ENCODE data around the gene DENND1A.

Gene DENND1A

DNA sequence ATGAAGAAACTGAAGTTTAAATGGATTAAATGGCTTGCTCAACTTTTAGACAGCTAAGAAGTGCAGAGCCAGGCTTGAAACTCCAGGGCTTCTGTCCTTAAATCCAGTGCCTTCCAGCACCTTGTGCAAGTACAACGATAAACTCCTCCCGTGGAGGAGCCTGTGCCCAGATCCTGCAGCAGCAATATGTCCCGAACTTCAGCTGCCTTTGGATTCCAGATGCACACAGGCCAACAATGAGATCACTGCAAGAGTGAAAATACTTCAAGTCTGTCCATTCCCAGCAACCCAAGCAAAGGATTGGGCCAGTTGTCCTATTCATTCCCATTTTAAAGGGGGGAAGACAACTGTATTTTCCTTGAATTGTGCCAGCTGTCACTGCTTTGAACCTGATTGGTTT lies 374.3 kb downstream of the DENND1A start:
- no peak for DNase-seq

GRCh38 chr9:123552530-123552929 lies 377.4 kb downstream of the DENND1A start:
- DNase-seq, result no peak

- no peak for DNase-seq
Observed at GRCh38 chr9:123551734-123552133, 378.2 kb downstream of the DENND1A start.

GRCh38 chr9:123550797-123551196 lies 379.1 kb downstream of the DENND1A start:
- DNase-seq, result no peak

GRCh38 chr9:123550012-123550411 lies 379.9 kb downstream of the DENND1A start:
- no peak for DNase-seq

DNA sequence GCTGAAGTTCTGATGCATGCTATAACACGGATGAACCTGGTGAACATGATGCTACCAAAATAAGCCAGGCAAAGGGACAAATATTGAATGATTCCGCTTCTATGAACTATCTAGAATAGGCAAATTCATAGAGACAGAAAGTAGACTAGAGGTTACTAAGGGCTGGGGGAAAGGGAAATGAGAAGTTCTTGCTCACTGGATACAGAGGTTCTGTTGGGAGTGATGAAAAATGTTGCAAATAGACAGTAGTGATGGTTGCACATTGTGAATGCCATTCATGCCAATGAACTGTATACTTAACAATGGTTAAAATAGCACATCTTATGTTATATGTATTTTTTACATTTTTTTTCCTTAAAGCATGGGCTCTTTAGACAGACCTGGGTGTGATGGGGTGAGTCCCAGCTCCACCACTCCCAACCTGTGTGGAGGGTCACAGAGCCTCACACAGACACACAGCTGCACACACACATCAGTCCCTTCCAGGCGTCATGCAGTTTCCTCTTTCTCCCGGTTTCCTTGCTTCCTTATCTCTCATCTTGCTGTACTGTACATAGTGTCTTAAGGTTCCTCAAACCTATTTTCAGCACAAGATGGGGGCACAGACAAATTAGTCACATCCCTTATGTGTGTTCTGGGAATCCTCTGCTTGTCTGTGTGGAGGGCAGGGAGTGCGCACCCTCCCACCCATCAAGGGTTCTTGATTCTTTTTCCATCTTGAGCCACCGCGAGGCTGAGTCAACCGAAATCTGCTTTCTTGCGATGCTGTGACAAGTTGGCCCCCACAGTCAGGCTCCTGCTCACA lies 381.0 kb downstream of the DENND1A start:
- peak in 1 of 2 donors; percentile 97 for DNase-seq

DNA sequence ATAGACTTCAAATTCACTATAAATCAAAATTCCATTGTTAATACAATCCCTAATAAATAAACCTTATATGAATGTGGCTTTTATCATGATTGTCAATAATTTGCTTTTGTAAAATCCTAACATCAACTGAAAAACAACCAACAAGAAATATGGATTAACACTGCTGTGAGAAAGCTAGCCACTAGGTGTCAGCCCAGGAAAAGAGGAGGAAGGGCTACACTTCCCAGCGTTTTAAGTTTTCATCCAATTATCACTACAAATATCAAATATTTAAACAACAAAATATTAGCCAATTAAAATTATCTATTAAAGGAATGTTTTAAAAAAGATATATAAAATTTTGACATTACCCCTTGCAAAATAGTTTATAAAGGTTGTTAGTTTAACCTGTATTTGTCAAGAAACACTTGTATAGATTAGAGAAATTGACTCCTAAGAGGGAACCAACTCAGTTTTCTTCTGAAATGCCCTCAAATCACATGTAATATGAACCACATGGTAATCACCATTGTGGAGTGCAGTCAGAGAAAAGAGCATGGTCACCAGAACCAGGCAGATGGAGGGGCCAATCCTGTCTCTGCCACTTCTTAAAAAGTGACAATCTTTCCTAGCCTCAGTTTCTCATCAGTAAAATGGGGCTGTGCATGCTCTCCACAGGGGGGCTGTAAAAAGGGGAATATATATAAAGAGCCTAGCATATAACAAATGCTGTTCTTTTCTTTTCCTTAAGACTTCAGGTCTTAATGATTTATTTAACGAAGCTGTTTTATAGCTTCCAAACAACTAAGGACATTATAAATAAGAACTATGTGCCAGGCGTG lies 385.7 kb downstream of the DENND1A start:
- DNase-seq, result peak in 1 of 2 donors; percentile 41

GRCh38 chr9:123543492-123543891 lies 386.4 kb downstream of the DENND1A start:
- DNase-seq, result no peak

- no peak for DNase-seq
Observed at GRCh38 chr9:123542435-123543225, 387.3 kb downstream of the DENND1A start.

DNA sequence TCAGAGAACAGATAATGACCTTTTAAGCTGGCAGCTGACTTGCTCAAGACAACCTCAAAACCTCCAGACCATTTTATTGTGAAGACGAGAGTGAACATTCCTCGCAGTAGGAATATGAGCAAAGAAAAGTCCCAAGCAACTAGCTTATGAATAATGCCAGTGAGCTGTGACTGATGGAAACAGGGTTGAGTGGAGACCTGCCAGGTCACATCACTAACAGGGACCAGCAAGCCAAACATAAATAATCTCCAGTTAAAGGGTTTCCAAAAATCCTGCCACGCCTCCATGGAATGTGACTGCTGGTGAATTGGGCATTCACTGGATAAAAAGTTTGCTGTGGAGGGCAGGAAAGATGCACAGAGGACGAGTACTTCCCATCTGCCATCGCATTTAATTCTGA lies 388.5 kb downstream of the DENND1A start:
- DNase-seq, result no peak

GRCh38 chr9:123540457-123540856 lies 389.5 kb downstream of the DENND1A start:
- DNase-seq, result no peak

DNA sequence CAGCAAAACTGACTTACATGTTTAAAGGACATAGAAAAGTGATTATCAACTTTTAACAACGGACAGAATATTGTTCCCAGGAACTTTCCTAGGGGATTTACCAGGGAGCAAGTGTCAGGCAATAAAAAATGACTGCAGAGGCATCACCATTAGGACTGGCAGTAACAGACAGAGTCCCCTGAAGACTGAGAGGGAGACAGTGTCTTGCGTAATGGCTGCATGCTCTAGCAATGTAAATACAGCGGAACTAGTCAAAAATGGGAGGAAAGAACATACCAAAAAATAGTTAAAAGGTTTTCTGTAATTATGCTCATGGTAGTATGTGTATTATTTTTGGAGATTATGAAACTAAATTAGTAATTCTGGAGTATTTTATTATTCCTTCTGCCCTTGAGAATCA lies 392.1 kb downstream of the DENND1A start:
- no peak for DNase-seq

- DNase-seq, result no peak
Observed at GRCh38 chr9:123536455-123536868, 393.5 kb downstream of the DENND1A start.

DNA sequence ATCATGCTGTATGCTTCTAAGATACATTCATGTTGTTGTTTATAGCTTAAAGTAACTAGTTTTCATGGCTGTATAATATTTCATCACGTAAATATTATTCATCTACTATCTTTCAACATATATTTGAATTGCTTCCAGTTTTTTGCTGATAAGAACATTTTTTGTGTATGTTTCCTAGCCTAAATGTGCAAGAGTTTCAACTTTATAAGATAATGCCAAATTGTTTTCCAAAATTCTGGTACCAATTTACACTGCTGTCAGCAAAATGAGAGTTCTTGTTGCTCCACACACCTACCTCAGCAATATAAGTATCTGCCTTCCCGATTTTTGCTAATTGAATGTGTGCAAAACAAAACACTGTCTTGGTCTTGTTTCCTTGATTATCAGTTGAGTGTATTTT lies 395.6 kb downstream of the DENND1A start:
- no peak for DNase-seq

GRCh38 chr9:123530244-123530643 lies 399.7 kb downstream of the DENND1A start:
- no peak for DNase-seq

GRCh38 chr9:123528501-123528900 lies 401.4 kb downstream of the DENND1A start:
- DNase-seq, result no peak

GRCh38 chr9:123527981-123528380 lies 401.9 kb downstream of the DENND1A start:
- DNase-seq, result no peak

DNA sequence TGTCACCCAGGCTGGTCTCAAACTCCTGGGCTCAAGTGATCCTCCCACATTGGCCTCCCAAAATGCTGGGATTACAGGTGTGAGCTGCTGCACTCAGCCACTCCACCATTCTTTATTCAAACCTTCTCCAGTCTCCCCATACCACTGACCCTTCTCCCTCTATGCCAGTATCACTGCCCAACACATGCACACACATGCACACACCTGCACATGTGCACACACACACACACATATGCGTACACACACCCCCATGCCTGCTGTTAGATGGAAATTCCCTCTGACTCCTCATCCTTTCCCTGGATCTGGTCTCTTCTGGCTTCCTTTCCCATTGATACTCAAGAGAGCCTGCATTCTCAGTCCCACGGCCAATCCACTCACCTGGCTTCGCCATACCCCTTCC lies 404.0 kb downstream of the DENND1A start:
- no peak for DNase-seq

GRCh38 chr9:123525424-123525823 lies 404.5 kb downstream of the DENND1A start:
- no peak for DNase-seq

GRCh38 chr9:123524866-123525265 lies 405.1 kb downstream of the DENND1A start:
- DNase-seq, result no peak

DNA sequence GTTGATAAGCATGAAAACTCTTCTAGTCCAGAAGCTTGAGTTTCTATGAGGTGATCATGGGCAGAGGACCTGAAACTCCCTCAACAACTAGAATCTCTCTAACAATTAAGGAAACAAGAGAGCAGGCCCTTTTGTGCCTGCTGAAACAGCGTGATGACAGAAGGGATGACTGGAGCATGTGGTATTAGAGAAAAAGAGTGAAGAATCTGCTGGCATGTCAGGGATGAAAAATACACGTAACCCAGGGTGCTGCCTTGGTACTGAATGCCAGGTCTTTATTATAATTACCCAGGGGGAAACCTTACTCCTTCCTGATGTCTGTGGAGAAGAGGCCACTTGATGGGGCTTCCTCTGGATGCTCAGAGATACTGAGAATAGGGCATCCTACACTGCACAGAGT lies 406.1 kb downstream of the DENND1A start:
- DNase-seq, result no peak

DNA sequence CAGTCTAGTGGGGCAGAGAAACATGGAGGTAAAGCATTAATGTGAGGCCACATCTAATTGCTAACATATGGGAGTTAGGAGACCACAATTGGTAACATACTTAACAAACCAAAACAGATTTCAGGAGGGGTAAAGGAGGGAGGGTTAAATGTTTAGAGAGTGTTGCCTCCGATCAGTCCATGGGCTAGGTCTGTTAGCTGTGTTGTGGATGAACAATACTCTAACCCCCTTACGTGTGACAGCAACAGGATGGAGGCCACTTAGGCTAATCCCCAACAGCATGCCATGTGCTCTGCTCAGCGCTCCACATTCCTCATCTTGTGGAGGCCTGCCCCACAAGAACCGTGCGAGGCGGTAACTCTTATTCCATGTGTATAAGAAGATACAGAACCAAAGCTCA lies 406.9 kb downstream of the DENND1A start:
- no peak for DNase-seq

DNA sequence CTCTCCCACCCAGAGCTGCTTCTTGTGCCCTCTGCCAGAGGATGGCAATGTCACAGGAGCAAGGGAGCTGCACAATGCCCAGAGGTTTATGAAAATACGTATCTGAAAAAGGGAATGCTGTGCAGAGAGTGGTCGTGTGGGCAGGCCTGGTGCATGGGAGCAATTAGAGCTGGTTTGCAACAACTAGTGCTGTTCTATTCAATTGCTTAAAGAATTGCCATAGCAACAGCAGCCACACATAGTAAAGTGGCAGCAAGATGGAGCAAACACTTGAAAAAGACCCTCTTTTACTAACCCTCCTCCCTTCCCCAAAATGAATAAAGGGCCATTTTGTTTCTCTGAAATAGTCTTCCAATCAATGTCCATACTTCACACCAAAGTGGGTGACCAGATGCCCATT lies 407.7 kb downstream of the DENND1A start:
- no peak for DNase-seq

Measured in bone marrow (tissue), 2 donors.